Measurements from ENCODE around the gene PRRT3. TPM values are rescaled to one million over a fixed set of nuclear protein-coding genes. Genes with fewer than 3 reads are reported as not detected.
"Not testable (repeated sequence)": the region's sequence is repeated elsewhere in the genome, so short reads cannot be mapped to it uniquely, and the experiment has no call there.

PRRT3 gene
- total RNA-seq, 1 donor from 2014 or later, result 4.3 TPM

DNA sequence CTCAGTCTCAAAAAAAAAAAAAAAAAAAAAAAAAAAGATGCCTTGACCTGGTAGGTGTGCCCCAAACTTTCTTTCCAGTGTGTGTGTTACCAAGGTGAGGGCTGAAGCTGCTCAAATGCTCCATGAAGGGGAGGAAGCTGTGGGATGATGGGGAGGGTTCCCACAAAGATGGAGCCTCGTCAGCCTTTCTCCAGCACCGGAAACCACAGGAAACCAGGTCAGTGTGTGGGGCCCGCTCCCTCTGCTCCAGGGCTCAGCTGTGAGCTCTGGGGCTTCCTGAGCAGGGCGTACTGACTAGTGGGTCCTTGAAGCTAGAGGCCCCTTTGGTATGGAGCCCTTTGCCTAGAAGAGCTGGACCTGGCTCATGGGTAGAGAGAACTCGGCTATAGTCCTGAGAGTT, 50.2 kb downstream of the PRRT3 start:
- Mint-ChIP-seq H3K36me3 (ENCODE audit: low read depth) (no peaks in the 10 kb centered on the region), H3K9me3 (no peaks in the 10 kb centered on the region), H3K4me3 (no peak overlapping the region), H3K27ac (no peak overlapping the region), H3K4me1 (peaks cover 8% of the 10 kb centered on the region), H3K27me3 (no peaks in the 10 kb centered on the region)
- ChIA-PET POLR2A (interaction anchor here (0.7 kb wide), 1 partner anchor 135 kb away, joined by 9 read pairs; no protein-coding TSS in a partner anchor), CTCF (no interaction called here)
- DNase-seq, result no peak
- ATAC-seq (ENCODE audit: low read depth), result no peak
- no peak for TF ChIP-seq CTCF (IDR thresholded peaks at IDR 0.05)
- intact Hi-C loops (cut with micrococcal nuclease), result no loop called here

DNA sequence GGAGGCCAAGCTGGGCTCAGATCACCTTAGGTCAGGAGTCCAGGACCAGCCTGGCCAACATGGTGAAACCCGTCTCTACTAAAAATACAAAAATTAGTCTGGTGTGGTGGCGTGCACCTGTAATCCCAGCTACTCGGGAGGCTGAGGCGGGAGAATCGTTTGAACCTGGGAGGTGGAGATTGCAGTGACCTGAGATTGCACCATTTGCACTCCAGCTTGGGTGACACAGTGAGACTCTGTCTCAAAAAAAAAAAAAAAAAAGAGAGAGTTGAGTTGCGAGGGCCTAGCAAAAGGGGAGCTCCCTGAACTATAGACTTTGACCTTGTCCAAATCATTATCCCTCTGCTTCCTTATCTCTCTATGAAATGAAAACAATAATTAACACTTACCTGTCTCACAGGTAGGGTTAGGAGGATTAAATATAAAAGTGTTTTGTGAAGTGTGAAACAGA, 51.2 kb downstream of the PRRT3 start:
- H3K4me1 Mint-ChIP-seq; ATAC-seq (ENCODE audit: low read depth); H3K27ac Mint-ChIP-seq; H3K27me3 Mint-ChIP-seq; DNase-seq; intact Hi-C loops (cut with micrococcal nuclease); H3K9me3 Mint-ChIP-seq; H3K4me3 Mint-ChIP-seq; CTCF ChIA-PET; H3K36me3 Mint-ChIP-seq (ENCODE audit: low read depth): not testable (repeated sequence)
- POLR2A ChIA-PET, result interaction anchor here (0.6 kb wide), 1 partner anchor 11 kb away, joined by 3 read pairs; no protein-coding TSS in a partner anchor

DNA sequence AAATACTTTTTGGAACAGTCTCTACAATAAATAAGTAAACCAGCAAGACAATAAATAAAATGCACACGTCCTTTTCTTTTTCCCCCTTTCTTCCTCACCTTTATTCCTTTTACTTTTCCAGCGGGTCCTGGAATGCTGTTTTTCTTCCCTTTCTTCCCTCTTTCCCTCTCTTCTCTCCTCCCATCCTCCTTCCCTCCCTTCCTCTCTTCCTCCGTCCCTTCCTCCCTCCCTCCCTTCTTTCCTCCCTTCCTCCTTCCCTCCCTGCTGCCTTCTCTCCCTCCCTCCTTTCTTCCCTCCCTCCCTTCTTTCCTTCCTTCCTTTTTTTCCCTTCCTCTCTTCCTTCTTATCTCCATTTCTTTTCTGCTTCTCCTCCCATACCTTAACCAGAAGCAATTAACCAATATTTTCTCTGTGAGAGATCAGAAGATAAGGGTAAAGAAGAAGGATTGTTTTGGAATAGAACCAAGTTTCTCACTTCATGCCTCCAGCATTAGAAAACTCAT, 52.9 kb downstream of the PRRT3 start:
- intact Hi-C loops (cut with micrococcal nuclease), result no loop called here

DNA sequence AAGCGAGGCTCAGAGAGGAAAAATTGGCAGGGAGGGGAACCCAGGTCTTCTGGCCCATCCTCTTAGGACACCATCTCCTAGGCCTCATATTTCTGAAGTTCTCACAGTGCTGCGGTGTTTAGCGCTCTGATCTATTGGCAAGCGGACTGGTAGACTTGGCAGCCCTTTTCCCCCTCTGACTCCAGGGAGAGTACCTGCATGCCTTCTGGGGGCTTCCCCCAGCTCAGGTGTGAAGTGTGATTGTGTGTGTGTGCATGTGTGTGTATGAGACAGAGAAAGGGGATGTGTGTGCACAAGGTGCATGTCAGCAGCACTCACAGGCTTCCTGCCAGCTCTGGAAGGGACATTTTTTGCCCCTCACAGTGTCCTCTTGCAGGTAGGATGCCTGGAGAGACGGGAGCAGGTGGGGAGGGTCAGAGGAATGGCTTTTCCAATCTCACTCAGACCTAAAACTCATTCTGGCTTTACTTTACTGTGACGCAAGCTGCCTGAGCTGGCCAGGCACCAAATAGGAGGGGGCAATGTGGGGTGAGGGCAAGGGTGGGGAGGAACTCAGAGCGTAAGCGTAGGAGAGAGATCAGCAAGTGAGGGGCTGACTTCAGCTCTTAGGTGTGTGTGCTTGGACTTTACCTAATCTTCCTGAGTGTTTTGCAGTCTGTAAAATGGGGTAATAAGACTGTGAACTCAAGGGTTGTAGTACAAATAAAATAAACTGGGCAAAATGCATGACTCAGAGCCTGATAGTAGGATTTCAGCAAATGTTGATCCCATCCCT, 53.6 kb downstream of the PRRT3 start:
- H3K4me3 Mint-ChIP-seq, result no peak overlapping the region

More for the DNA sequence above, 52.9 kb downstream of the PRRT3 start:
- ATAC-seq (ENCODE audit: low read depth) (no peak), DNase-seq (no peak)
- ChIA-PET POLR2A (no interaction called here), CTCF (no interaction called here)
- H3K36me3 Mint-ChIP-seq (ENCODE audit: low read depth), result peaks cover 6% of the 10 kb centered on the region
- H3K4me3 Mint-ChIP-seq, result no peak overlapping the region
- no peak for TF ChIP-seq CTCF (IDR thresholded peaks at IDR 0.05)
- H3K27ac Mint-ChIP-seq, result no peak overlapping the region
- H3K4me1 Mint-ChIP-seq, result peaks cover 20% of the 10 kb centered on the region
- H3K9me3 Mint-ChIP-seq, result no peaks in the 10 kb centered on the region
- no peaks in the 10 kb centered on the region for H3K27me3 Mint-ChIP-seq

GRCh38 chr3:9897408-9898372, 54.5 kb downstream of the PRRT3 start:
- no peak for TF ChIP-seq CTCF (IDR thresholded peaks at IDR 0.05)
- DNase-seq (no peak), ATAC-seq (ENCODE audit: low read depth) (no peak)
- Mint-ChIP-seq H3K36me3 (ENCODE audit: low read depth) (peaks cover 21% of the 10 kb centered on the region), H3K9me3 (no peaks in the 10 kb centered on the region), H3K27ac (peak overlapping the region; percentile 18), H3K27me3 (no peaks in the 10 kb centered on the region), H3K4me1 (peaks cover 33% of the 10 kb centered on the region), H3K4me3 (no peak overlapping the region)
- POLR2A ChIA-PET, result no interaction called here
- CTCF ChIA-PET, result no interaction called here
- intact Hi-C loops (cut with micrococcal nuclease), result no loop called here

More for the DNA sequence above, 53.6 kb downstream of the PRRT3 start:
- H3K27me3 Mint-ChIP-seq, result no peaks in the 10 kb centered on the region
- peaks cover 26% of the 10 kb centered on the region for H3K4me1 Mint-ChIP-seq
- H3K9me3 Mint-ChIP-seq, result no peaks in the 10 kb centered on the region
- POLR2A ChIA-PET, result no interaction called here
- ATAC-seq (ENCODE audit: low read depth) (no peak), DNase-seq (no peak)
- H3K36me3 Mint-ChIP-seq (ENCODE audit: low read depth), result peaks cover 12% of the 10 kb centered on the region
- CTCF ChIA-PET, result no interaction called here
- H3K27ac Mint-ChIP-seq, result no peak overlapping the region
- intact Hi-C loops (cut with micrococcal nuclease), result no loop called here
- no peak for TF ChIP-seq CTCF (IDR thresholded peaks at IDR 0.05)

DNA sequence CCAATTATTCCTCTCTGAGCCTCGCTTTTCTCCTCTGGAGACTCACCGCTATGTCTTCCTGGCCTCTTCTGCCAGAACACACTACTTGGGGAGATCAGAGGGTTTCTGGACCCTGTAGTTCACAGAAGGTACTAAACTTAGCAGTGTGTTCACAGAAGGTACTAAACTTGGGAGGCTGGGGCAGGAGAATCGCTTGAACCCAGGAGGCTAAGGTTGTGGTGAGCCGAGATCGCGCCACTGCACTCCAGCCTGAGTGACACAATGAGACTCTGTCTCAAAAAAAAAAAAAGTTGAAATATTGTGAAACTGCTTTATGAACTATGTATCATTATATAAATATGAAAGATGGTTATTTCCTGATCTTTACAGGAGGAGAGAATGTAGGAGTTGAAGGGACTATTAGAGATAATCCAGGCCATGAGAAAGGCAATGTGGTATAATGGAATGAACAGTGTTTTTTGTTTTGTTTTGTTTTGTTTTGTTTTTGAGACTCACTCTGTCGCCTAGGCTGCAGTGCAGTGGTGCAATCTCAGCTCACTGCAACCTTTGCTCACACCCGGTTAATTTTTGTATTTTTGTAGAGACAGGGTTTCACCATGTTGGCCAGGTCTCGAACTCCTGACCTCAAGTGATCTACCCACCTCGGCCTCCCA, 55.3 kb downstream of the PRRT3 start:
- Mint-ChIP-seq H3K27ac (peak overlapping the region; percentile 60), H3K4me1 (peaks cover 42% of the 10 kb centered on the region), H3K36me3 (ENCODE audit: low read depth) (peaks cover 27% of the 10 kb centered on the region)
- POLR2A ChIA-PET; intact Hi-C loops (cut with micrococcal nuclease); H3K4me3 Mint-ChIP-seq; DNase-seq; H3K9me3 Mint-ChIP-seq; H3K27me3 Mint-ChIP-seq; ATAC-seq (ENCODE audit: low read depth); CTCF ChIA-PET: not testable (repeated sequence)

DNA sequence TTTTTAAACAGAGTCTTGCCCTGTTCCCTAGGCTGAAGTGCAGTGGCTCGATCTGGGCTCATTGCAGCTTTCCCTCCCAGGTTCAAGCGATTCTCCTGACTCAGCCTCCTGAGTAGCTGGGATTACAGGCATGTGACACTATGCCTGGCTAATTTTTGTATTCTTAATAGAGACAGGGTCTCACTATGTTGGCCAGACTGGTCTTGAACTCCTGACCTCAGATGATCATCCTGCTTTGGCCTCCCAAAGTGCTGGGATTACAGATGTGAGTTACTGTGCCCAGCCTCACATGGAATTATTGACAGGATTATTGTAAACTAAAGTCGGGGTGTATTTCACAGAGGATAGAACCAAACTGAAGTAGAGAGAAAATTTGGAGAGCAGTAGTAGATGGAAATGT, 56.5 kb downstream of the PRRT3 start:
- DNase-seq; H3K9me3 Mint-ChIP-seq; H3K4me3 Mint-ChIP-seq; intact Hi-C loops (cut with micrococcal nuclease); H3K27me3 Mint-ChIP-seq; CTCF ChIA-PET; H3K27ac Mint-ChIP-seq; ATAC-seq (ENCODE audit: low read depth): not testable (repeated sequence)
- Mint-ChIP-seq H3K36me3 (ENCODE audit: low read depth) (peaks cover 31% of the 10 kb centered on the region), H3K4me1 (peaks cover 48% of the 10 kb centered on the region)
- POLR2A ChIA-PET, result interaction anchor here (0.7 kb wide), 2 partner anchors 87 to 103 kb away, joined by 3 to 5 read pairs; partner anchors contain the start of gene ARPC4
